Measurements from ENCODE around the gene CMIP.

CMIP gene

GRCh38 chr16:81539759-81540472 lies 95.3 kb downstream of the CMIP start:
- DNase-seq, result no peak

- no peak for DNase-seq
Measured at GRCh38 chr16:81541314-81541713, 96.7 kb downstream of the CMIP start.

DNA sequence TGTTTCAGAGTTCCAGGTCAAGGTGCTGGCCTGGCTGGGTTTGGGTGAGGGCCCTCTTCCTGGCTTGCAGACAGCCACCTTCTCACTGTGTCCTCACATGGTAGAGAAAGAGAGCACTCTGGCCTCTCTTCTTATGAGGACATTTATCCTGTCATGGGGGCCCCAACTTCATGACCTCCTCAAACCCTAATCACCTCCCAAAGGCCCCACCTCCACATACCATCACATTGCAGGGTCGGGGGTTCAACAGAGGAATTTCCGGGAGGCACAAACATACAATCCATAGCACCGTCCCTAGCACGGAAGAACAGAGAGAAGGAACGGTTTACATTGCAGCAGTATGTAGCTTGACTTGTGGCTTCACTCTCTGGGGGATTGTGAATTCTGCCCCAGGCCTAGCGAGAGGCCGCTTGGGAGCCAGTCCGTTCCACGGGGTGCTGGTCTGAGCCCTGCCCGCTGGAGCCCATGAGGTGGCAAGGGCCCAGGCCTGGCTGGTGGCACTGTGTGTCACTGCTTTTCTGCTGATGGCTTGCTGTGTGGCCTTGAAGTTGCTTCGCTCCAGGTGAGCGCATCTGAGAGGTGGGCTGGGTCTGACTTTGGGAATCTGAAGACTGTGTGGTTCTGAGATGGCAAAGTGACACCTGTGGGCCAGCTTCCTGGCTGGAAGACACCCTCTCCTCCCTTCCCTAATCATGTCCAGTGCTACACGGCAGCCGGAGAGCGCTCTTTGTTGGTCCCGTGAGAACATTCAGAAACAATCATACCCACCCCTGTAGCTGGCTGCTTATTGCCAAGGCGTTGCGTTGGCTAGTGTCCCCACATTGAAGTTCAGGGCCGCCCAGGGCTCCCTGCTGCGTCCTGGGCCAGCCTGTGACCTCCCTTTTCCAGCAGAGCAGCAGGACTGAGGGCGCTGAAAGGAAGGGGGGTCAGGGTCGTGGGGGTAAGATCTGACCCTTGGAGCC lies 98.3 kb downstream of the CMIP start:
- DNase-seq, result no peak

DNA sequence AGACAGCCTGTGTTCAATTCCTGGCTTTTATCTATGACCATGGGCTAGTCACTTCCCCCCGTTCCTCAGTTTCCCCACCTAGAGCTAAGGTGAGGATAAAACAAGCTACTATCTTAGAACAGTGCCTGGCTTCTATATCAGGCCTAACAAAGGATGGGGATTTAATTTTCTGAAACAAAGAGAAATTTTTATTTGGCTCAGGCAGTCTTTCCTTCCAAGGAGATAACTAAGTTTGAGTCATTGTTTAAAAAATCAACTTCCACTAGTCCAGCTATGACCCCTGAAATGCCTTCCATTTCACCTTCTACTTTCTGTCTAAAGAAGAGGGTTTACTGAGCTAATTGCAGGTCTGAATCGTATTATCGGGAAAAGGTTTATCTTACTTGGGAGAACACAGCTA lies 99.0 kb downstream of the CMIP start:
- no peak for DNase-seq

DNA sequence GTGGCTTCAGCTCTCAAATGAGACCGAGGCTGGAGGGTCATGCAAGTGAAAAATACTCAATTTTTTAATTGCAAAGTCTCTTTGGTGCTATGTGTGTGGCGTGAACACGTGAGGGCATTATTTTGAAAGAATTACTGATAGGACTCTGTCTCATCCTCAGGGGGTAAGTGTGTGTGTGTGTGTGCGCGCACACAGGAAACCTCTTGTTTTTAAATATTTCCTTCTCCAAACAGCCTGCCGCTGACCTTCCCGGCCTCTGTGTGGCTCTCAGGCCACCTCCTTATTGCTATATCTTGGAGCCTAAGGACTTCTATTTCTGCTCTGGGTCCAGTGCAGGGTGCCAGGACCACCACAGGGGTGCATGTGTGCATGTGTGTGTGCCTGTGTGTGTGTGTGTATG lies 99.7 kb downstream of the CMIP start:
- DNase-seq, result no peak

- DNase-seq, result no peak
Measured at GRCh38 chr16:81544700-81545271, 100.2 kb downstream of the CMIP start.

DNA sequence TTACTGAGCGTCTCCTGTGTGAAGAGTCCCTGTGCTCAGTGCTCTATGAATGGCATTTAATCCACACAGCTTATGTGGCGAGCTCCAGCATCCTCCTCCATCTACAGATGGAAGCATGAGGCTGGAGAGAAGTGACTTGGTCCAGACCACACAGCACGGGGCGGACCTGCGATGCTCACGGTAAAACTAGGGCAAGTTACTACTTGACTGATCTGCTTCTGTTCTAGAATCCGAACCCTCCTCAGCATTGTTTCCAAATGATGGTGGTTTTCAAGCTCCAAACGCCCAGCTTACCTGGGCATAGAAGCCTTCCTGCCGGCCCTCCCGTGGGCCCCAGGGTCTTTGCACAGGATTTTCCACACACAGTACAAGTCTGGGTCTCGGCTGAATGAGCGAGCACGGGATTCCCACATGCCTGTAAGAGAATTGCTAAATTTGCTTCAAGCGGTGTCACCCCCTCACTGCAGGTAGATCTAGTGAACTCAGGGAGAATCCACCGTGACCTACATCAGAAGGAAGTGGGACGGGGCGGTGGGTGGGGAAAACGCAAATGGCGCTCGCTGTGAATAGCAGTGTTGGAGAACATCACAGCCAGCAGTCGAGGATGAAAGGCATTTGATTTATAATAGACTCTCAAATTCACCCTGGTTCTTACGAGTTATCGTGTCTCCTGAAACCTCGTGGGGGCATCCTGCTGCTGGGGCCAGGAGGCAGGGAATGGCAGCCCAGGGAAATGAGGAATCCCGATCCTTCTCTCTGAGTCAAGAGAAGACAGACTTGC lies 101.1 kb downstream of the CMIP start:
- no peak for DNase-seq

GRCh38 chr16:81546781-81547180 lies 102.2 kb downstream of the CMIP start:
- no peak for DNase-seq

DNA sequence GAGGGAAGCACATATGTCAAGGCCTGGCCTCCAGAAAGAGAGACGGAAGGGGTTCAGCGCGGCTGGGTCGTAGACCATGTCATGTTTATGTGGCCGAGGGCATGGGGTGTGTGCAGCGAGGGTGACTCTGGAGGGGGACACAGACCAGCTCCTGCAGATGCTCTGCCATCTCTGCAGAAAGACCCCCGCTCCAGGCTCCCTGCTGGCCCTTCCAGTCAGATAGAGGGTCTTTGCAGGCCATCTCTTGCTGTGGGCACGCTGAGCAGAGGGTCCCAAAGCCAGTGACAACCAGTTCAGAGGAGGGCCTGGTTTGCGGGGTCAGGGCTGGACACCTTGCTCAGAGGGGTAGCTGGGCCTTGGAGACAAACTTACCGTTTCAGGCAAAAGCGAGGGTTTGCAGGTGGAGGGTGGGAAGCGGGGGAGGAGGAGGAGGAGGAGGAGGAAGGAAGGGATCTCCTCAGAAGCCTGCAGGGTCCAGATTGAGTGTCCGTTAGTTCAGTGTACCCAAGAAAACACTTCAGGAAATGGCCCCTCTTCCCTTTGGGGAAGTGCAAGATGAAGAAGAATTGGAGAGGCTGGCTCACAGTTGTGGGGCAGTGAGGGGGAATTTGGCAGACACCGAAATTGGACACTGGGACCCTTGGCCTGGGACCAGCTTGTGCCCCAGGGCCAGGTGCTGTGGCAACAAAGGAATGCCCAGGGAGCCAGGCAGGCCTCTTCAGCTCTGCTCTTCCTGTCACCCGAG lies 102.8 kb downstream of the CMIP start:
- DNase-seq, result no peak

- DNase-seq, result no peak
Measured at GRCh38 chr16:81547939-81548216, 103.3 kb downstream of the CMIP start.

- DNase-seq, result no peak
Measured at GRCh38 chr16:81548551-81548875, 103.9 kb downstream of the CMIP start.

DNA sequence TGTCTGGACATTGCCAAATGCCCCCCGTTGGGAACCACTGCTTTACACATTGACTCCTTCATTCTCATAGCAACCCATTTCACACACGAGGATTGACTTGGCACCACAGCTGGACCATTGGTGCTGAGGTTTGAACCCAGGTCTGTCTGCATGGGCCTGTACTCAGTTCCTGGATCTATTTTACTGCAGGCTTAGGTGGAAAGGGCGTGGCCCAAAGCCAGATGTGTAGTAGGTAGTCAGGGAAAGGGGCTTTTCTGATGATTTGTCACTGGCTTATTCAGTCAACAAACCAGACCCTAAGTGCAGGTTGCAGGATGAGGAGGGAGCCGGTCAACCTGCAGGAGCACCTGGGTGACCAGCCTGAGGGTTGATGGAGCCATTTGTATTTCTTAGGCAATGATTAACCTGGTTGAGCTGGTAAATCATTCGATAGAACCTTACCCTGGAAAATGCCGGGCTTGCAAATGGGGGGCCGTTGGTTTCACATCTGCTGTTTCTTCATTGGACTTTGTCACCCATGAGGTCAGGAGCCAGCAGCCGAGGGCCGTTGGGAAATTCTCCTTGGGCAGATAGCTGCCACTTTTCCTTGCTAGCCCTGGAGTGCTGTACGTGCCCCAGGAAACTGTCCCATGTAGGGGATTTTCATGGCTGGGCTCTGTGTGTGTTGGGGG lies 104.4 kb downstream of the CMIP start:
- DNase-seq, result no peak

DNA sequence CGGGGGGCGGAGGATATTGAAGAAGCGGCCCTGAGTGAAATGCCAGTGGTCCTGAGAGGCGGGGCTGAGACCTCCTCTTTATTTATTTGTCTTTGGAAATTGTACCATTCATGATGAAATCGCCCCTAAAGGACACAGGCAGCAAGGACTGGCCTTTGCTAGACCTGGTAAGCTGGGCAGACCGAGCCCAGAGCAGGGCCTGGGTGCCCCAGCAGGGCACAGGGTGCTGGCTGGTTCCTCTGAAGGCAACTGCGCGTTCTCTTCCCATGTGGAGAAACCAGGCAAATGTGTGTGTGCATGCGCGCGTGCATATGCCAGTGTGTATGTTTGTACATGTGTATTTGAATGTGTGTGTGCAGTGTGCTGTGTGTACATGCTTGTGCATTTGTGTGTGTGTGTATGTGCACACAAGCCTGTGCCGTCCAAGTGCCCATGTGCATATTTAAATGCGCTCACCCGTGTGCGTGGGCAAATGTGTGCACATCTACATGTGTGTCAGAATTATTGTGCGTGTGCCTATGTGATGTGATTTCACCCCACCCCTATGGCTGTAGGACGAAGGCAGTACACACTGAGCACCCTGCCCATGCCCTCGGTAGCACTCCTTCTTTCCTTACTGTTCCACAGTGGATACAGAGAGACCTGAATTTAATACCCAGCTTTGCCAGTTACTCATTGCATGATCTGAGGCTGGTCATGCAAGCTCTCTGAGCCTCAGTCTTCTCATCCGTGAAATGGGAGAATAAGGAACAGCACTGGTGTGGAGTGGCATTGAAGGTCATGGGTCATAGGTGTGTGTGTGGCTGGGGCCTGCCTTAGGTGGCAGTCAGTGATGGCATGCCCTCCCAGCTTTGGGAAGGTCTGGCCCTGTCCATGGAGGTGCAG lies 105.2 kb downstream of the CMIP start:
- DNase-seq, result no peak

DNA sequence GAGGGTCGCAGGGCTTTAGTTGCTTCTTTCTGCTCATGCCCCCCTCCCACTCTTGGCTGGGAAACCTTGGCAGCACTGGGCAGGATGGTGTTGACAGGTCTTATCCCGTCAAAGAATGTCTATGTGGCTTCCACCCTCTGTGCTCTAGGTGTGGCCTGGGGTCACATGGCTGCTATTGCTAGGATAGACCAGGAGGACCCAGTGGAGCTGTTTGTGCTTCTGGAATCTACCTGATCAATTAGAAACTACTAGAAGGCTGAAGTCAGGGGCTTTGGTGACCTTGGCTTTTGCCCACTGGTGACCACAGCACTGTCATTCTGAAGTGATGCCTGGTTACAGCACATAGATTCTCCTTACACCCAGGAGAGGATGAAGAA lies 105.8 kb downstream of the CMIP start:
- no peak for DNase-seq

DNA sequence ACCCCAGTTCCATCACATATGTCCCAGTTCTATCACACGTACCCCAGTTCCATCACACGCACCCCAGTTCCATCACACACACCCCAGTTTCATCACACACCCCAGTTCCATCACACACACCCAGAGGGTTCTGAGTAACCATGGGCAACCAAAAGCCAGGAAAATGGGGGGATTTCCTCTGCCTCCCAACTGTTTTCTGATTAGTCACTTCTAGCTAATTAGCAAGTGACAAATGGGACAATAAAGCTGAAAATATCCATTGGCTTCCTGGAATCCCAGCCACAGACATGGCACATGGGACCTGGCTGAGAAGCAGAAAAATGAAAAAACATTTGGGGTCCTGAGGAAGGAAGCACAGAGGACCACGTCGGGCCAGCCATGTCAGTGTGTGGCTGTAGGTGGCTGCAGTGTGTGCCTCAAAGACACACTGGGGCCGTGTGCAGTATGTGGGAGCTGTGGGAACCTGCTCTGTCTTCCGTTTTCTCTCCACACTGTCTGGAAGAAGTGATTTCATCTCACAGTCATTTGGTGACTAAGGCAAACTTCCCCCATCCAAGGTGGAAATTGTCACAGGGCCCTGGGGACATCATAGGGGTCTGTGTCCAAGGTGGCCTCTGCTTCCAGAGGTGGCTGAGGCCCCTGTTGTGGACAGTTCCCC lies 106.7 kb downstream of the CMIP start:
- no peak for DNase-seq

- DNase-seq, result no peak
Measured at GRCh38 chr16:81551821-81552304, 107.3 kb downstream of the CMIP start.

DNA sequence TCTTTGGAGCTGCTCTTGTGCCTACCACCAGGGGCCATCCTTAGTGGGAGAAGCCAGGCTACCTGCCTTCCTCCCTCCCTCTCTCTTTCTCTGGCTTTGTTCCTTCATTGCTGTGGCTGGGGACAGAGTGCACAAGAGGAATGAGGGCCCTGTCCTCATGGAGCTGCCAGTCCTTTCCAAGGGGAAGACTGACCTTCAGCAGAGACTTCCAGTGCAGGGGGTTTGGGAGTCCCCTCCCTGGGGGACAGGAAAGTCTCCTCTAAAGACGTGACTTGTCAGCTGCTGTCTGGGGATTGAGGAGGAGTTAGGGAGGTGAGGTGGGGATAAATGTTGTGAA lies 108.1 kb downstream of the CMIP start:
- DNase-seq, result no peak

GRCh38 chr16:81553080-81553813 lies 108.6 kb downstream of the CMIP start:
- DNase-seq, result no peak

DNA sequence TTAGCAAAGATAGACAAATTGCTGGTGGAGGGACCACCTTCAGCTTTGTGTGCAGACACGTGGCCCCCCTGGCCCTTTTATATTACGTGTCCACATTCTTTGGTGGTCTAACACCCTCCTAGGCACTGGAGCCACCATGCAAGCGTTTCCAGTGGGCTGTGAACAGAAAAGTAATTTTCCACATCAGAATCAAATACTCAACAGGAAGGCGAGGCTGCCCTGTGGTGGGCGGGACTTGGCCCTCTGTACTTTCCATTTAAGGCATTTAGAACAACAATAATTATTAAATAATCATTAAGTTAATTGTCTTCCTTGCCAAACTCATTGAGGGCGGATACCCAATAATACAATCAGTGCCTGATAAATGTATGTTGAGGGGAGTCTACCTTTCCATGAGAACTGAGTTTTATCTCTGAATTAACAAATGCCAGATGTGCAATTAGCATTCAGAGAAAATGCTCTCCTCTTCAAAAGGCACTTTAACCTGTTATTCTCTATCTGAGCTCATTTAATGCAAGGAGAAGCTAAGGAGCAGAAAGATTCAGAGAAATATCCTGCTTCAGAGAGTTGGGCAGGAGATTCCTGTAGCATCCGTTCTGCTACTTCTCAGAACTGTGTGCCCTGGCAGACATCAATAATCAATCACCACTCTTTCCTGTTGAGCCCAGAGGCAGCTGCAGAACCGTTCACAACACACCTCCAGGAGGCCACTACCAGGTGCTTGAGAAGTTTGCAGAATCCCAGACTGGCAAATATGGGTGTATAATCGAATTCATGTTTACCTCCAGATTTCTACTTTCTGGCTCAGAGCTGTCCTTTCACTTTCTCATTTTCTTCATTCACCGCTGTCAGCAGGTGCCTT lies 109.4 kb downstream of the CMIP start:
- DNase-seq, result no peak
